GM13977 (cell line): Measurements from ENCODE around the gene WDR46.

Source experiments
- DNase-seq: peaks from one replicate; pipeline ENCODE4 v3.0.0; 2012; ENCODE audit warnings: low spot score
- CTCF ChIP-seq: IDR thresholded peaks from 2 replicates; pipeline ENCODE4 v1.5.1; 2012; ENCODE audit warnings: mild to moderate bottlenecking, control low read depth; ENCODE audit not compliant: insufficient read depth; ENCODE audit errors: extremely low read depth, missing control alignments
- in situ Hi-C: fragments of 300-500 bp; cut with MboI; formaldehyde crosslinking; loops from one replicate; pipeline ENCODE4 v1.12.0; 2022; ENCODE audit warnings: low sequenced_read_pairs, low pct_unique_long_range_greater_than_20kb, mixed read lengths, inconsistent platforms; ENCODE audit not compliant: unreplicated experiment

WDR46 gene

GRCh38 chr6:33304216-33304615 lies 15.2 kb upstream of the WDR46 start:
- DNase-seq = no peak
- in situ Hi-C loops = no loop called here
- no peak for TF ChIP-seq CTCF

- in situ Hi-C loops = no loop called here
- TF ChIP-seq CTCF = no peak
- no peak for DNase-seq
Observed at GRCh38 chr6:33301877-33302276, 12.8 kb upstream of the WDR46 start.

GRCh38 chr6:33299237-33299944 lies 10.4 kb upstream of the WDR46 start:
- TF ChIP-seq CTCF = peak; percentile 81
- in situ Hi-C loops = no loop called here
- DNase-seq = peak; percentile 92

- peak; percentile 68 for DNase-seq
- no peak for TF ChIP-seq CTCF
- in situ Hi-C loops = no loop called here
Observed at GRCh38 chr6:33298773-33299236, 9.8 kb upstream of the WDR46 start, which contains the start of gene RGL2. TSS of gene RGL2 (minus strand) at chr6:33298942. CDS start at chr6:33298610, 332 bp downstream.

- peak; percentile 88 for DNase-seq
- TF ChIP-seq CTCF = no peak
- in situ Hi-C loops = no loop called here
Observed at GRCh38 chr6:33297956-33298772, 9.1 kb upstream of the WDR46 start.

GRCh38 chr6:33297406-33297955 lies 8.4 kb upstream of the WDR46 start:
- in situ Hi-C loops = no loop called here
- DNase-seq = peak; percentile 64

More at GRCh38 chr6:33297406-33297955, 8.4 kb upstream of the WDR46 start:
- TF ChIP-seq CTCF = no peak
